Hepatocyte (in vitro differentiated cells): Measurements from ENCODE around the gene EXD3.

Experiments
- CTCF ChIP-seq: fragments of 200-600 bp; sonication (generic); IDR thresholded peaks from 2 replicates; pipeline ENCODE4 v1.5.1; 2016; ENCODE audit warnings: antibody characterized with exemption, mild to moderate bottlenecking; ENCODE audit not compliant: poor library complexity
- EZH2 ChIP-seq: fragments of 200-600 bp; sonication (generic); IDR thresholded peaks from 2 replicates; pipeline ENCODE4 v1.6.1; 2016; ENCODE audit warnings: antibody characterized with exemption, mild to moderate bottlenecking, borderline replicate concordance

- TF ChIP-seq EZH2 (no peak), CTCF (no peak)
Observed at GRCh38 chr9:137416006-137416562, 6.9 kb downstream of the EXD3 start.
